ENCODE results near the gene SRPK2.
A peak's percentile ranks its signal among the peaks of the same experiment; 100 is the strongest.

Gene SRPK2

GRCh38 chr7:105213611-105214010, 175.1 kb downstream of the SRPK2 start:
- DNase-seq, result no peak
- peaks cover 26% of the 10 kb centered on the region for H3K4me1 Mint-ChIP-seq
- peaks cover 11% of the 10 kb centered on the region for H3K9me3 Mint-ChIP-seq
- H3K27me3 Mint-ChIP-seq (ENCODE audit: low read depth, poor library complexity), result peaks cover 3% of the 10 kb centered on the region
- H3K27ac Mint-ChIP-seq, result no peak overlapping the region
- H3K36me3 Mint-ChIP-seq (ENCODE audit: low read depth), result peaks cover 19% of the 10 kb centered on the region
- no peak overlapping the region for H3K4me3 Mint-ChIP-seq
- no peak for TF ChIP-seq CTCF (IDR thresholded peaks at IDR 0.05)

GRCh38 chr7:105212212-105212611, 176.5 kb downstream of the SRPK2 start:
- no peak for DNase-seq
- H3K36me3 Mint-ChIP-seq (ENCODE audit: low read depth), result peaks cover 19% of the 10 kb centered on the region
- no peaks in the 10 kb centered on the region for H3K27me3 Mint-ChIP-seq (ENCODE audit: low read depth, poor library complexity)
- TF ChIP-seq CTCF (IDR thresholded peaks at IDR 0.05), result no peak
- H3K4me1 Mint-ChIP-seq, result peaks cover 18% of the 10 kb centered on the region
- H3K4me3 Mint-ChIP-seq, result no peak overlapping the region
- peaks cover 11% of the 10 kb centered on the region for H3K9me3 Mint-ChIP-seq
- H3K27ac Mint-ChIP-seq, result no peak overlapping the region

- peak overlapping the region; percentile 58 for H3K27ac Mint-ChIP-seq
- peaks cover 19% of the 10 kb centered on the region for H3K36me3 Mint-ChIP-seq (ENCODE audit: low read depth)
- H3K4me1 Mint-ChIP-seq, result peaks cover 28% of the 10 kb centered on the region
- TF ChIP-seq CTCF (IDR thresholded peaks at IDR 0.05), result no peak
- DNase-seq, result no peak
- no peaks in the 10 kb centered on the region for H3K27me3 Mint-ChIP-seq (ENCODE audit: low read depth, poor library complexity)
- no peak overlapping the region for H3K4me3 Mint-ChIP-seq
- peaks cover 11% of the 10 kb centered on the region for H3K9me3 Mint-ChIP-seq
Measured at GRCh38 chr7:105210721-105211205, 178.0 kb downstream of the SRPK2 start.

- Mint-ChIP-seq H3K27me3 (ENCODE audit: low read depth, poor library complexity) (no peaks in the 10 kb centered on the region), H3K4me1 (peaks cover 28% of the 10 kb centered on the region), H3K36me3 (ENCODE audit: low read depth) (peaks cover 10% of the 10 kb centered on the region), H3K9me3 (peaks cover 7% of the 10 kb centered on the region), H3K27ac (no peak overlapping the region), H3K4me3 (no peak overlapping the region)
- no peak for TF ChIP-seq CTCF (IDR thresholded peaks at IDR 0.05)
- DNase-seq, result no peak
Measured at GRCh38 chr7:105209870-105210269, 178.9 kb downstream of the SRPK2 start.

GRCh38 chr7:105209433-105209832, 179.3 kb downstream of the SRPK2 start:
- no peak overlapping the region for H3K4me3 Mint-ChIP-seq
- no peak for TF ChIP-seq CTCF (IDR thresholded peaks at IDR 0.05)
- H3K36me3 Mint-ChIP-seq (ENCODE audit: low read depth), result peaks cover 13% of the 10 kb centered on the region
- peak overlapping the region; percentile 32 for H3K27ac Mint-ChIP-seq
- H3K9me3 Mint-ChIP-seq, result peaks cover 6% of the 10 kb centered on the region
- no peaks in the 10 kb centered on the region for H3K27me3 Mint-ChIP-seq (ENCODE audit: low read depth, poor library complexity)
- H3K4me1 Mint-ChIP-seq, result peaks cover 28% of the 10 kb centered on the region
- no peak for DNase-seq

GRCh38 chr7:105206985-105207384, 181.7 kb downstream of the SRPK2 start:
- peaks cover 28% of the 10 kb centered on the region for H3K4me1 Mint-ChIP-seq
- peaks cover 28% of the 10 kb centered on the region for H3K36me3 Mint-ChIP-seq (ENCODE audit: low read depth)
- H3K4me3 Mint-ChIP-seq, result no peak overlapping the region
- no peak for TF ChIP-seq CTCF (IDR thresholded peaks at IDR 0.05)
- peaks cover 6% of the 10 kb centered on the region for H3K9me3 Mint-ChIP-seq
- no peak for DNase-seq
- no peaks in the 10 kb centered on the region for H3K27me3 Mint-ChIP-seq (ENCODE audit: low read depth, poor library complexity)
- H3K27ac Mint-ChIP-seq, result no peak overlapping the region
